Tibial artery (tissue), 4 donors: Measurements from ENCODE around the gene OR6K2.

ENCODE experiments used
- DNase-seq, 2 donors: peaks; one replicate each; pipeline ENCODE4 v3.0.0-alpha.2; 2019
- H3K27ac ChIP-seq, 2 donors: fragments of 200-600 bp; sonication (generic) in 1 of 2; 1 replicate in 1 of 2; 2 replicates in 1 of 2; pipeline ENCODE4 v1.5.1; 2018 to 2019; ENCODE audit warnings: mild to moderate bottlenecking in 1 of 2
- H3K27me3 ChIP-seq, 2 donors: fragments of 200-600 bp; sonication (generic) in 1 of 2; one replicate each; pipeline versions ENCODE4 v1.5.1 to v1.6.0; 2016 to 2019
- H3K36me3 ChIP-seq, 3 donors: fragments of 200-600 bp; sonication (generic) in 2 of 3; one replicate each; pipeline ENCODE4 v1.5.1; 2016 to 2019; ENCODE audit warnings: mild to moderate bottlenecking in 2 of 3
- H3K4me1 ChIP-seq, 4 donors: fragments of 200-600 bp; sonication (generic) in 2 of 4; 1 replicate in 3 of 4; 2 replicates in 1 of 4; pipeline ENCODE4 v1.5.1; 2016 to 2019
- H3K4me3 ChIP-seq, 2 donors: fragments of 200-600 bp; sonication (generic) in 1 of 2; 1 replicate in 1 of 2; 2 replicates in 1 of 2; pipeline ENCODE4 v1.5.1; 2018 to 2019; ENCODE audit warnings: mild to moderate bottlenecking in 2 of 2
- H3K9me3 ChIP-seq, 3 donors: fragments of 200-600 bp; sonication (generic) in 1 of 3; one replicate each; pipeline ENCODE4 v1.5.1; 2016 to 2019
- CTCF ChIP-seq, 2 experiments: fragments of 200-600 bp in 1 of 2; fragments of 450-650 bp in 1 of 2; IDR thresholded peaks; one replicate each; pipeline ENCODE4 v1.5.1; 2017 to 2019; ENCODE audit warnings: antibody characterized with exemption in 2 of 2, mild to moderate bottlenecking in 1 of 2, moderate library complexity in 1 of 2
- intact Hi-C: fragments of 100-400 bp; cut with DNase I; formaldehyde crosslinking; loops from one replicate; pipeline ENCODE4 v1.15.0; 2023; ENCODE audit warnings: low total_unique reads

Gene OR6K2

GRCh38 chr1:158728510-158729225, 28.2 kb upstream of the OR6K2 start:
- intact Hi-C loops, result no loop called here
- Histone ChIP-seq H3K36me3 (no peaks in the 10 kb centered on the region), H3K4me1 (peaks cover 0 to 11% (median 0%) of the 10 kb centered on the region in 4 donors), H3K27me3 (no peaks in the 10 kb centered on the region), H3K27ac (no peak overlapping the region), H3K9me3 (no peaks in the 10 kb centered on the region), H3K4me3 (no peak overlapping the region)
- no peak for DNase-seq
- no peak for TF ChIP-seq CTCF (IDR thresholded peaks at IDR 0.05)

- Histone ChIP-seq H3K27me3 (no peaks in the 10 kb centered on the region), H3K4me3 (no peak overlapping the region), H3K27ac (no peak overlapping the region), H3K36me3 (no peaks in the 10 kb centered on the region), H3K9me3 (no peaks in the 10 kb centered on the region), H3K4me1 (no peaks in the 10 kb centered on the region)
- DNase-seq, result no peak
- intact Hi-C loops, result no loop called here
- TF ChIP-seq CTCF (IDR thresholded peaks at IDR 0.05), result no peak
These were observed 24.0 kb upstream of the OR6K2 start for GRCh38 chr1:158724442-158724841.

GRCh38 chr1:158720620-158721019, 20.2 kb upstream of the OR6K2 start, which contains the start of gene OR6K3:
Gene OR6K3 (minus strand): TSS chr1:158720720. CDS start chr1:158718115, 2,605 bp downstream.
- no peak within 1 kb of the TSS for H3K4me3 ChIP-seq
- H3K4me1 ChIP-seq, result no peaks in the 10 kb centered on the region
- no peaks in the 10 kb centered on the region for H3K9me3 ChIP-seq
- DNase-seq, result no peak
- intact Hi-C loops, result no loop called here
- no peak for TF ChIP-seq CTCF (IDR thresholded peaks at IDR 0.05)
- no peaks in the 10 kb centered on the region for H3K36me3 ChIP-seq
- no peaks in the 10 kb centered on the region for H3K27me3 ChIP-seq
- H3K27ac ChIP-seq, result no peak within 1 kb of the TSS

- TF ChIP-seq CTCF (IDR thresholded peaks at IDR 0.05), result no peak
- Histone ChIP-seq H3K9me3 (no peaks in the 10 kb centered on the region), H3K4me1 (no peaks in the 10 kb centered on the region), H3K4me3 (no peak overlapping the region), H3K36me3 (no peaks in the 10 kb centered on the region), H3K27ac (no peak overlapping the region), H3K27me3 (no peaks in the 10 kb centered on the region)
- no peak for DNase-seq
- intact Hi-C loops, result no loop called here
These were observed 19.2 kb upstream of the OR6K2 start for GRCh38 chr1:158719664-158720063.

- Histone ChIP-seq H3K36me3 (no peaks in the 10 kb centered on the region), H3K4me1 (no peaks in the 10 kb centered on the region), H3K27ac (no peak overlapping the region), H3K4me3 (no peak overlapping the region), H3K9me3 (no peaks in the 10 kb centered on the region), H3K27me3 (no peaks in the 10 kb centered on the region)
- intact Hi-C loops, result no loop called here
- no peak for TF ChIP-seq CTCF (IDR thresholded peaks at IDR 0.05)
- no peak for DNase-seq
These were observed 16.9 kb upstream of the OR6K2 start for GRCh38 chr1:158717344-158717743.
